ENCODE data around the gene EEF1A2. TPM values are rescaled to one million over a fixed set of nuclear protein-coding genes. Genes with fewer than 3 reads are reported as not detected.

Gene EEF1A2
- total RNA-seq, 1 donor from 2014 or later, result 37.6 TPM

DNA sequence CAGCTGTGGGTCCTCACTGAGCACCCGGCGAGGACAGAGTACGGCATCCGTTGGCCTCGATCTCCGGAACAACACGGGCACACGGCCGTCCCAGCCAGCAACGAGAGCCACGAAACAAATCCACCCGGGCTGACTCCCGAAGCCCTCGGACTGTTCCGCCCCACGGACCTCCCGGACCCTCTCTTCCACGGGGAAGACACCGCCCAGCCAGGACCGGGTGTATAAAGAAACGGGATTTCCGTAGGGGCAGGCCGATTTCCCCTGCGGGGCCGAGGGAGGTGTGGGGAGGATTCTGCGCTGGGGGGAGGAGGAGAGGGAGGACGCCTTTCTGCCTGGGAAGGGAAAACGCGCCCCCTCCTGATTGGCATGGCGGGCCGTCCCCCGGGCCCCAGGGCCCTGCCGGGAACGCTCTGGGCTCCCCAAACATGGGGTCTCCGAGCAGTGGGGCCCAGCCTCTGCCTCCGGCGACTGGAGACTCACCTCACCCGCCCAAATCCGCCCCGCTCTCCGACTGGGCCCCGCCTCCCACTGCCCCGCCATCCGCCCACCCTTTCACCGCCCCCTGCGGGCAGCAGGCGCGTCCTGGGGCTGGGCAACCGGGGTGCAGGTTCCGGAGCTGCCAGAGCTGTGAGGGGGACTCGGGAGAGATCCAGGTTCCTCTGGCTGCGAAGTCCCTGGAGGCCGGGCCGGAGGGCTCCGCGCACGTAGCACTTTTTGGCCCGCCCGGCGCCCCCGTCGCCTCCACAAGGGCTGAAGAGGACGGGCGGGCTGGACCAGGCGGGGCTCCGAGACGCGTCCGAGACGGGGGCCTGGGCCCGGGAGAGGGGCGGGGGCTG, 21.0 kb upstream of the EEF1A2 start:
- FAIRE-seq (no peak), DNase-seq (ENCODE audit: low read depth) (peak; percentile 37)
- Histone ChIP-seq H2AFZ (ENCODE audit: low read depth, low read length) (peak overlapping the region; percentile 88), H4K20me1 (ENCODE audit: insufficient read depth, low read length) (peaks cover 37% of the 10 kb centered on the region), H3K27me3 (ENCODE audit: insufficient read depth, low read length) (no peaks in the 10 kb centered on the region), H3K79me2 (ENCODE audit: insufficient read depth, low read length) (peaks cover 28% of the 10 kb centered on the region), H3K4me1 (ENCODE audit: insufficient read depth, low read length) (peaks cover 14% of the 10 kb centered on the region), H3K36me3 (ENCODE audit: insufficient read depth, low read length) (no peaks in the 10 kb centered on the region), H3K4me2 (ENCODE audit: low read length) (peak overlapping the region; percentile 100), H3K4me3 (ENCODE audit: insufficient read depth, low read depth, low read length) (peak overlapping the region; percentile 67), H3K9me3 (ENCODE audit: insufficient read depth, low read depth, low read length) (no peaks in the 10 kb centered on the region), H3K27ac (ENCODE audit: low read depth, low read length) (peak overlapping the region; percentile 50), H3K9ac (ENCODE audit: low read length) (peak overlapping the region; percentile 91)
- peak; percentile 48 for TF ChIP-seq EZH2 (IDR thresholded peaks at IDR 0.05; ENCODE audit: insufficient read depth, low read length)
- TF ChIP-seq, protein P1, sequence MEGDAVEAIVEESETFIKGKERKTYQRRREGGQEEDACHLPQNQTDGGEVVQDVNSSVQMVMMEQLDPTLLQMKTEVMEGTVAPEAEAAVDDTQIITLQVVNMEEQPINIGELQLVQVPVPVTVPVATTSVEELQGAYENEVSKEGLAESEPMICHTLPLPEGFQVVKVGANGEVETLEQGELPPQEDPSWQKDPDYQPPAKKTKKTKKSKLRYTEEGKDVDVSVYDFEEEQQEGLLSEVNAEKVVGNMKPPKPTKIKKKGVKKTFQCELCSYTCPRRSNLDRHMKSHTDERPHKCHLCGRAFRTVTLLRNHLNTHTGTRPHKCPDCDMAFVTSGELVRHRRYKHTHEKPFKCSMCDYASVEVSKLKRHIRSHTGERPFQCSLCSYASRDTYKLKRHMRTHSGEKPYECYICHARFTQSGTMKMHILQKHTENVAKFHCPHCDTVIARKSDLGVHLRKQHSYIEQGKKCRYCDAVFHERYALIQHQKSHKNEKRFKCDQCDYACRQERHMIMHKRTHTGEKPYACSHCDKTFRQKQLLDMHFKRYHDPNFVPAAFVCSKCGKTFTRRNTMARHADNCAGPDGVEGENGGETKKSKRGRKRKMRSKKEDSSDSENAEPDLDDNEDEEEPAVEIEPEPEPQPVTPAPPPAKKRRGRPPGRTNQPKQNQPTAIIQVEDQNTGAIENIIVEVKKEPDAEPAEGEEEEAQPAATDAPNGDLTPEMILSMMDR (IDR thresholded peaks at IDR 0.05; ENCODE audit: insufficient read depth, low read depth, low read length), result no peak
- Mint-ChIP-seq H3K4me3 (ENCODE audit: unreplicated experiment) (peak overlapping the region; percentile 82), H3K9me3 (ENCODE audit: unreplicated experiment) (peaks cover 1% of the 10 kb centered on the region), H3K27me3 (ENCODE audit: low read depth, unreplicated experiment) (peaks cover 2% of the 10 kb centered on the region), H3K4me1 (ENCODE audit: low read depth, unreplicated experiment) (peaks cover 2% of the 10 kb centered on the region), H3K36me3 (ENCODE audit: low read depth, unreplicated experiment) (peaks cover 17% of the 10 kb centered on the region), H3K27ac (ENCODE audit: unreplicated experiment) (peak overlapping the region; percentile 53)

DNA sequence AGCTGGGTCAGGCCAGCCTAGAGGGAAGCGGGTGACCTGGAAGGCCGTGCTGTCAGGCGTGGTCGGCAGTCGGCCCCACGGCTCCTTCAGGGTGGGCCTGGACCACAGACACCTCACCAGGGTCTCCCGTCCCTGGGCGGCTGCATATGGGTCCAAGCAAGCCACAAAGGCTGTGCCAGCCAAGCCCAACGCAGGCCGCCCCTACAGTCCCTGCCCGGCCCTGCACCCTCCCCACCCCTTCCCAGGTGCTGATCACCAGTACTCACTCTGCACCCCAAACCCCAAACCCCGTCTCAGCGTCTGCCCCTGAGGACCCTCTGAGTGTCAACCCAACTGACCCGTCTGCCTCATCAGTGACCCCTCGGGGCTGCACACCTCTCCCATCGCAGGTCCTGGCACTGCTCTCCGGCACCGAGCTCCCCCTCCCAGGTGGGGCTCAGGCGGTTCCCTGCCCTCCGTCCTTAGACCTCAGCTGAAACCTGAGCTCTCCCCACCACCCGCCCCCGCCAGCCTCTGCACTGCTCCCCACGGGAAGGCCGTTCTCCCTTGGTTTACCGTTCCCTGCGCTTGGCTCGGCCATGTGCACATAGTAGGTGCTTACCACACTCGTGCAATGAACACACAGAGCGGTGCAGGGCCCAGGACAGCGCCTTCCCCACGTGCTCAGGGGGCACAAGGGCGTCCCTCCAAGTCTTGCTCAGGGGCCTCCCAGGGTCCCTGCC, 20.2 kb upstream of the EEF1A2 start:
- peaks cover 28% of the 10 kb centered on the region for H3K79me2 ChIP-seq (ENCODE audit: insufficient read depth, low read length)
- TF ChIP-seq, protein P1 (IDR thresholded peaks at IDR 0.05; ENCODE audit: insufficient read depth, low read depth, low read length), result no peak
- TF ChIP-seq EZH2 (IDR thresholded peaks at IDR 0.05; ENCODE audit: insufficient read depth, low read length), result no peak
- H3K4me3 Mint-ChIP-seq (ENCODE audit: unreplicated experiment), result peak overlapping the region; percentile 82
- peaks cover 2% of the 10 kb centered on the region for H3K4me1 Mint-ChIP-seq (ENCODE audit: low read depth, unreplicated experiment)
- H3K4me3 ChIP-seq (ENCODE audit: insufficient read depth, low read depth, low read length), result peak overlapping the region; percentile 67
- peak overlapping the region; percentile 91 for H3K9ac ChIP-seq (ENCODE audit: low read length)
- H3K27me3 ChIP-seq (ENCODE audit: insufficient read depth, low read length), result no peaks in the 10 kb centered on the region
- H3K27ac ChIP-seq (ENCODE audit: low read depth, low read length), result no peak overlapping the region
- peak overlapping the region; percentile 53 for H3K27ac Mint-ChIP-seq (ENCODE audit: unreplicated experiment)
- H3K9me3 Mint-ChIP-seq (ENCODE audit: unreplicated experiment), result peaks cover 1% of the 10 kb centered on the region
- no peaks in the 10 kb centered on the region for H3K9me3 ChIP-seq (ENCODE audit: insufficient read depth, low read depth, low read length)
- no peak for FAIRE-seq
- H3K4me2 ChIP-seq (ENCODE audit: low read length), result peak overlapping the region; percentile 100
- H2AFZ ChIP-seq (ENCODE audit: low read depth, low read length), result peak overlapping the region; percentile 88
- H3K36me3 ChIP-seq (ENCODE audit: insufficient read depth, low read length), result no peaks in the 10 kb centered on the region
- peaks cover 2% of the 10 kb centered on the region for H3K27me3 Mint-ChIP-seq (ENCODE audit: low read depth, unreplicated experiment)
- H3K36me3 Mint-ChIP-seq (ENCODE audit: low read depth, unreplicated experiment), result peaks cover 12% of the 10 kb centered on the region
- DNase-seq (ENCODE audit: low read depth), result no peak
- peaks cover 14% of the 10 kb centered on the region for H3K4me1 ChIP-seq (ENCODE audit: insufficient read depth, low read length)
- H4K20me1 ChIP-seq (ENCODE audit: insufficient read depth, low read length), result peaks cover 29% of the 10 kb centered on the region

Data from astrocyte (in vitro differentiated cells and primary cell).